Measurements from ENCODE around the gene FAM24B. TPM values are rescaled to one million over a fixed set of nuclear protein-coding genes. Genes with fewer than 3 reads are reported as not detected.

Gene FAM24B
- total RNA-seq, 3 donors from 2014 or later = 4.1 to 5.2 (median 4.8) TPM

- Mint-ChIP-seq H3K9me3 (peaks cover 3% of the 10 kb centered on the region), H3K4me1 (ENCODE audit: low read depth) (peaks cover 7% of the 10 kb centered on the region), H3K4me3 (no peak overlapping the region), H3K36me3 (ENCODE audit: insufficient read depth) (peaks cover 52% of the 10 kb centered on the region), H3K27me3 (ENCODE audit: low read depth) (no peaks in the 10 kb centered on the region)
- ATAC-seq (no peak), DNase-seq (no peak)
Observed at GRCh38 chr10:122850705-122851640, 28.4 kb downstream of the FAM24B start.

GRCh38 chr10:122849900-122850605, 29.3 kb downstream of the FAM24B start:
- H3K9me3 Mint-ChIP-seq = peaks cover 3% of the 10 kb centered on the region
- no peaks in the 10 kb centered on the region for H3K27me3 Mint-ChIP-seq (ENCODE audit: low read depth)
- H3K4me3 Mint-ChIP-seq = no peak overlapping the region
- DNase-seq = no peak
- H3K36me3 Mint-ChIP-seq (ENCODE audit: insufficient read depth) = peaks cover 50% of the 10 kb centered on the region
- H3K4me1 Mint-ChIP-seq (ENCODE audit: low read depth) = peaks cover 7% of the 10 kb centered on the region
- no peak for ATAC-seq

GRCh38 chr10:122849090-122849489, 30.3 kb downstream of the FAM24B start:
- Mint-ChIP-seq H3K9me3 (peaks cover 3% of the 10 kb centered on the region), H3K27me3 (ENCODE audit: low read depth) (no peaks in the 10 kb centered on the region), H3K4me3 (no peak overlapping the region), H3K4me1 (ENCODE audit: low read depth) (peaks cover under 1% of the 10 kb centered on the region), H3K36me3 (ENCODE audit: insufficient read depth) (peaks cover 47% of the 10 kb centered on the region)
- DNase-seq = no peak
- ATAC-seq = no peak

GRCh38 chr10:122847782-122848604, 31.4 kb downstream of the FAM24B start:
- ATAC-seq (no peak), DNase-seq (no peak)
- no peak overlapping the region for H3K4me3 Mint-ChIP-seq
- H3K4me1 Mint-ChIP-seq (ENCODE audit: low read depth) = no peaks in the 10 kb centered on the region
- H3K36me3 Mint-ChIP-seq (ENCODE audit: insufficient read depth) = peaks cover 44% of the 10 kb centered on the region
- H3K27me3 Mint-ChIP-seq (ENCODE audit: low read depth) = no peaks in the 10 kb centered on the region
- H3K9me3 Mint-ChIP-seq = peaks cover 3% of the 10 kb centered on the region

- Mint-ChIP-seq H3K9me3 (peaks cover 3% of the 10 kb centered on the region), H3K4me3 (no peak within 1 kb of the TSS), H3K4me1 (ENCODE audit: low read depth) (no peaks in the 10 kb centered on the region), H3K27me3 (ENCODE audit: low read depth) (no peaks in the 10 kb centered on the region), H3K36me3 (ENCODE audit: insufficient read depth) (peaks cover 43% of the 10 kb centered on the region)
- DNase-seq = no peak
- no peak for ATAC-seq
Observed at GRCh38 chr10:122845783-122846332, 33.5 kb downstream of the FAM24B start, which contains the start of gene CUZD1. Gene CUZD1 (minus strand): TSS chr10:122845857. CDS start chr10:122845843, 14 bp downstream.

GRCh38 chr10:122844146-122844545, 35.2 kb downstream of the FAM24B start:
- Mint-ChIP-seq H3K4me1 (ENCODE audit: low read depth) (no peaks in the 10 kb centered on the region), H3K27me3 (ENCODE audit: low read depth) (no peaks in the 10 kb centered on the region), H3K4me3 (no peak overlapping the region), H3K9me3 (peaks cover 3% of the 10 kb centered on the region), H3K36me3 (ENCODE audit: insufficient read depth) (peaks cover 40% of the 10 kb centered on the region)
- ATAC-seq (no peak), DNase-seq (no peak)

- Mint-ChIP-seq H3K36me3 (ENCODE audit: insufficient read depth) (peaks cover 53% of the 10 kb centered on the region), H3K4me1 (ENCODE audit: low read depth) (no peaks in the 10 kb centered on the region), H3K4me3 (no peak overlapping the region), H3K27me3 (ENCODE audit: low read depth) (no peaks in the 10 kb centered on the region), H3K9me3 (peaks cover 2% of the 10 kb centered on the region)
- ATAC-seq (no peak), DNase-seq (no peak)
Observed at GRCh38 chr10:122841569-122841968, 37.8 kb downstream of the FAM24B start.

GRCh38 chr10:122839505-122839904, 39.9 kb downstream of the FAM24B start:
- DNase-seq = no peak
- no peaks in the 10 kb centered on the region for H3K27me3 Mint-ChIP-seq (ENCODE audit: low read depth)
- no peak for ATAC-seq
- no peaks in the 10 kb centered on the region for H3K9me3 Mint-ChIP-seq
- H3K36me3 Mint-ChIP-seq (ENCODE audit: insufficient read depth) = peaks cover 52% of the 10 kb centered on the region
- no peak overlapping the region for H3K4me3 Mint-ChIP-seq
- H3K4me1 Mint-ChIP-seq (ENCODE audit: low read depth) = no peaks in the 10 kb centered on the region

GRCh38 chr10:122838880-122839279, 40.5 kb downstream of the FAM24B start:
- no peak overlapping the region for H3K4me3 Mint-ChIP-seq
- DNase-seq = no peak
- H3K36me3 Mint-ChIP-seq (ENCODE audit: insufficient read depth) = peaks cover 49% of the 10 kb centered on the region

GRCh38 chr10:122835908-122836307, 43.5 kb downstream of the FAM24B start:
- ATAC-seq (no peak), DNase-seq (no peak)
- Mint-ChIP-seq H3K4me1 (ENCODE audit: low read depth) (no peaks in the 10 kb centered on the region), H3K36me3 (ENCODE audit: insufficient read depth) (peaks cover 50% of the 10 kb centered on the region), H3K27me3 (ENCODE audit: low read depth) (no peaks in the 10 kb centered on the region), H3K4me3 (no peak overlapping the region), H3K9me3 (no peaks in the 10 kb centered on the region)

More at GRCh38 chr10:122838880-122839279, 40.5 kb downstream of the FAM24B start:
- no peaks in the 10 kb centered on the region for H3K9me3 Mint-ChIP-seq
- no peak for ATAC-seq
- H3K4me1 Mint-ChIP-seq (ENCODE audit: low read depth) = no peaks in the 10 kb centered on the region
- H3K27me3 Mint-ChIP-seq (ENCODE audit: low read depth) = no peaks in the 10 kb centered on the region

GRCh38 chr10:122830965-122831353, 48.4 kb downstream of the FAM24B start:
- no peaks in the 10 kb centered on the region for H3K4me1 Mint-ChIP-seq (ENCODE audit: low read depth)
- ATAC-seq (no peak), DNase-seq (no peak)
- peaks cover 23% of the 10 kb centered on the region for H3K36me3 Mint-ChIP-seq (ENCODE audit: insufficient read depth)
- H3K4me3 Mint-ChIP-seq = no peak overlapping the region
- no peaks in the 10 kb centered on the region for H3K9me3 Mint-ChIP-seq
- H3K27me3 Mint-ChIP-seq (ENCODE audit: low read depth) = peaks cover 3% of the 10 kb centered on the region

- no peak overlapping the region for H3K4me3 Mint-ChIP-seq
- no peaks in the 10 kb centered on the region for H3K9me3 Mint-ChIP-seq
- no peak for ATAC-seq
- no peaks in the 10 kb centered on the region for H3K4me1 Mint-ChIP-seq (ENCODE audit: low read depth)
- no peak for DNase-seq
- peaks cover 21% of the 10 kb centered on the region for H3K36me3 Mint-ChIP-seq (ENCODE audit: insufficient read depth)
- peaks cover 3% of the 10 kb centered on the region for H3K27me3 Mint-ChIP-seq (ENCODE audit: low read depth)
Observed at GRCh38 chr10:122830273-122830964, 49.0 kb downstream of the FAM24B start.

- no peaks in the 10 kb centered on the region for H3K9me3 Mint-ChIP-seq
- ATAC-seq (no peak), DNase-seq (no peak)
- no peaks in the 10 kb centered on the region for H3K4me1 Mint-ChIP-seq (ENCODE audit: low read depth)
- no peak overlapping the region for H3K4me3 Mint-ChIP-seq
- peaks cover 17% of the 10 kb centered on the region for H3K36me3 Mint-ChIP-seq (ENCODE audit: insufficient read depth)
- H3K27me3 Mint-ChIP-seq (ENCODE audit: low read depth) = peaks cover 8% of the 10 kb centered on the region
Observed at GRCh38 chr10:122829454-122829853, 49.9 kb downstream of the FAM24B start.
